SKM-1 treated with dmso at 0.1 percent for 144 hours (cell line): Measurements from ENCODE around the gene MSMB.
"Not testable (repeated sequence)": the region's sequence is repeated elsewhere in the genome, so short reads cannot be mapped to it uniquely, and the experiment has no call there.

ENCODE experiments used
- DNase-seq: peaks from one replicate; lab custom pipeline; 2025; ENCODE audit not compliant: unreplicated experiment; lab: John Stamatoyannopoulos, UW

The MSMB gene

DNA sequence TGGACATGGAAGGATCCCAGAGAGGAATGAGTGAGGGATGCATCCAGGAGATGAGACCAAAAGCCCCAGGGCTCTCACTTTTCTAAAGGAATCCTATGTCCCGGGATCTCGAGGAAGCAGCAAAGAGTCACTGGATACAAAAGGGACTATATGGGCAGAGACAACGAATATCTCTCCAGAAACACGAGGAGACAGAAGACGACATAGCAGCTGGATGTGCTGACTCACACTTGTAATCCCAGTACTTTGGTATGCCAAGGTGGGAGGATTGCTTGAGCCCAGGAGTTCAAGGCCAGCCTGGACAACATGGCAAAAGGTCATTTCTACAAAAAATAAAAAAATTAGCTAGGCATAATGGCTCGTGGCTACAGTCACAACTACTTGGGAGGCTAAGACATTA lies 24.7 kb upstream of the MSMB start:
- DNase-seq, result no peak

DNA sequence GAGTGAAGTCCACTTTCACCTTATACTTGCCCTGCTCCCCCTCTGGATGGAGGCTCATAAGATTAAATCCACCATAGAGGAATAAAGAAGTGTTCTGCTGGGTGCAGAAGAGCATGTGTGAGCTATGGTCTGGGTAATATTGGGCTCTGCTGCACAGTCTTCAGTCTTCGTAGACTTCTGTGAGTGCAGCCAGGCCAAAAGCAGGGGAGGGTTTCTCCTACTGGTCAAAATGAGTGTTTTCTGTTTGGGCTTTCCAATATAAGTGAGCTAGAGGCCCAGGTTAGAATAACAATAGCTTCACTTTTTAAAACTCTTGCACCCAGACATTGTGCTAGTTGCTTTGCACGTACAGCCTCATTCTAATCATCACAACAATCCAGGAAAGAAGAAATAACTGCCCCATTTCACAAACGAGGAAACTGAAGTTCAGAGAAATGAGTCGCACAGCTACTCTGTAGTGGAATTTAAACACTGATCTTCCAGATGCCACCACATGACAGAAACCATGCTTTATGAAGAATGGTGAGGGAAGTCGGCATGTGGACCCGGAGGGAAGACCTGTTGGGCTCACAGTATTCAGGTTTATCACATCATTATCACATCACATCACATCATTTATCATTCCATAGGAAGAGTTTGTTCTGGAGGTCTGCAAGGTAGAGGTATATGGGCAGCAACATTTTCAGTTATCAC lies 23.8 kb upstream of the MSMB start:
- DNase-seq, result no peak

DNA sequence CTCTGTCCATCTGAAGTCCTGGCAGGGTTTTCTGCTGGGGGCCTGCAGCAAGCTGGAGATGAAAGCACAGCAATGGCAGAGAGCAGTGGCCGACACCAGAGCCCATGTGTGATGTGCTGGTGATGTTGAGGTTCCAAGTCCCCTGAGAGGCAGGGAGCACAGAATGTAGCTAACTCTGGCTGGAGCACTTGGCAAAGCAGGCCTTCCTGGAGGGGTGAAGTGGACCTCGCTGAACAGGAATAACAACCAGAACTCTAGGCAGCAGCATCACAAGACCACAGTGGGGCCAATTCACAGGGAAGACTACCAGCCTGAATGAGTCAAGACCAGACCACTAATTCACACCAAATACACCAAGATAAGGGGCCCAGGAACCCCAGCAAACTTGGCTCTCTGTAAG lies 22.8 kb upstream of the MSMB start:
- DNase-seq, result no peak

DNA sequence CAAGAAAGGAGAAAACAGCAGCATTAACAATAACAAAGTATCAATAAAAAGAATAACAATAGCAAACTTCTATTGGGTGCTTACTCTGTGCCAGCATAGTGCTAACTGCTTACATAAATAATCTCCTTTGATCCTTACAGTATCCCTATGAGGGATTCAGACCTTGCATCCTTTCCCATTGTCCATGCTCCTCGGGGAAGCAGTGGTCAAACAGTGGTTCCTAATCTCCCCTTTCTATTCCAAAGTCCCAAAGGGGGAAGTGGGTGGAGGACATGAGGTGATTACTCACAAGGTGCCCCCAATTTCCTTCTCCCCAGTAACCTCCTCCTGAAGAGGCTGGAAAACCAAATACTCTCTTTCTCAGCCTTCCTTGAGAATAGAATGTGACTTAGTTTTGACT lies 22.0 kb upstream of the MSMB start:
- no peak for DNase-seq

DNA sequence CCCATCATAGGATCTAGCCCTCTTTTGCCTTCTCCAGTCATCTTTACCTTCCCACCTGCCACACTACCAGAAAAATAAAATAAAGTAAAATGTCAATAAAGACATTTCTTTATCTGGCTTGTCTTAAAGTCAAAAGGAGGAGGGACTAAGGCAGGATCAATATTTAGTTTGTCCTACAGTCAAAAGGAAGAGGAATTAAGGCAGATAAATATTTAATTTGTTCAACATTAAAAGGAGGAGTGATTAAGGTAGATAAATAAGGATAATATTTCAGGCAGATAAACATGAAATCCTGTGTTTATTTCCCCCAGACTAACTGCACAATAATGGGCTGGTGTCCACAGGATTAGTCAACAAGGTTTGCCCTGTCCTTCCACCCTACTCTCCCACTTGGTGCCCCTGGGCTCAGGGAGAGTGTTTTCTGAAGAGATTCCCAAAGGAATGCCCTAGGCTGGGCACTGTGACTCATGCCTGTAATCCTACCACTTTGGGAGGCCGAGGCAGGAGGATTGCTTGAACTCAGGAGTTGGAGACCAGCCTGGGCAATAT lies 18.3 kb upstream of the MSMB start:
- DNase-seq, result no peak

DNA sequence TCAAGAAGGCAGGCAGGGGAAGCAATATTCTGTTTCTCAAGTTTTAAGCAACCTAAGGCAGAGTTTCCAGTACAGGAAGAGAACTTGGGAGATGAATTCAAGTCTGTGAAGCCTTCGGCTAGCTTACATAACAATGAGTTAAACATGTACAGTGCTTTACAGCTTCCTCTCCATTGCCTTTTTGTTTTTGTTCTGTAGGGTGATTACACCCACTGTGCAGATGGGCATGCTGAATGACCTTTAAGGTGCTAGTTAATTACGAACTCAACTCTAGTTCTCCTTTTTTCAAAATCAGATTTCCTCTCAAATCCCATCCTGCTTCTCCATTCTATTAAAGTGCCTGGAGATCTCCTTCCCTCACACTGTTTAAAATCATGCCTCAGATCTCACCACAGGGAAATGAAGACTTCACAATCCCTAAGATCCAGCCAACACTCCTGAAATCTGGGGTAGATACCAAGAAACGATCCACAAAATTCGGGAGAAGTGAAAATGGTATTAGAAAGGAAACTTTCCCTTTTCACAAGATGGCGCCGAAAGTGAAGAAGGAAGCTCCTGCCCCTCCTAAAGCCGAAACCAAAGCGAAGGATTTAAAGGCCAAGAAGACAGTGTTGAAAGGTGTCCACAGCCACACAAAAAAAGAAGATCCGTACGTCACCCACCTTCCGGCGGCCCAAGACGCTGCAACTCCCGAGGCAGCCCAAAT lies 16.8 kb upstream of the MSMB start:
- DNase-seq, result no peak

DNA sequence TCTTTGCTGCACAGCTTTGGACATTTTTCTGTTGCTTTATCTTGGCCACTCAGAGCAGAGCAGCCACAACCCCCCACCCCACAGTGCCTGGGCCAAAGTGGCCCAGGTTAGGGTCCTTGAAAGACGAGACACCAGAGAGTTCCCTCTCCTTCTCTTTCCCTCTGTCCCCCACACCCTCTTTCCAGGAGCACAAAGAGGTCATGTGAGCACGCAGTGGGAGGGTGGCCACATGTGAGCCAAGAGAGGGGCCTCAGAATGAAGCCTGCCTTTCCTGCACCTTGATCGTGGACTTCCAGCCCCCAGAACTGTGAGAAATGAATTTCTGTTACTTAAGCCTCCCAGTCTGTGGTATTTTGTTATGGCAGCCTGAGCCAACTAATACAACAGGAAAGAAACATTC lies 14.6 kb upstream of the MSMB start:
- DNase-seq, result no peak

DNA sequence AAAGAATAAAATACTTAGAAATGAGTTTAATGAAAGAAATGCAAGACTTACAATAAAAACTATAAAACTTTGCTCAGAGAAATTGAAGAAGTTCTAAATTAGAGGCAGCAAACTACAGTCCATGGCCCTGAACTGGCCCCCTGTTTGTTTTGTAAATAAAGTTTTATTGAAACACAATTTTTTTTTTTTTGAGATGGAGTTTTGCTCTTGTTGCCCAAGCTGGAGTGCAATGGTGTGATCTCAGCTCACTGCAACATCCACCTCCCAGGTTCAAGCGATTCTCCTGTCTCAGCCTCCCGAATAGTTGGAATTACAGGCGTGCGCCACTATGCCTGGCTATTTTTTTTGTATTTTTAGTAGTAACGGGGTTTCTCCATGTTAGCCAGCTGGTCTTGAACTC lies 11.9 kb upstream of the MSMB start:
- DNase-seq, result not testable (repeated sequence)

DNA sequence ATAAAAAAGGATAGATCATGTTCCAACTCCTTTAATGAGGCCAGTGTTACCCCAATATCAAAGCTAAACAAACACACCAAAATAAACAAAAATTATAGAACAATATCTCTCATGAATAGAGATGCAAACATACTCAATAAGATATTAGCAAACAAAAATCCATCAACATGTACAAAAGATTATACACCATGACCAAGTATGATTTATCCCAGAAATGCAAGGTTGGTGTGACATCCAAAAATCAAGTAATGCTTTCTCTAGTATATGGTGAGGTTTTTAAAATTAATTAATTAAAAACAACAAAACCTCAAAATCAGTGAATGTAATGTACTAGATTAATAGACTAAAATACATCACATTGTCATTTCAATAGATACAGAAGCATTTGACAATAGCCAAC lies 11.0 kb upstream of the MSMB start:
- no peak for DNase-seq

DNA sequence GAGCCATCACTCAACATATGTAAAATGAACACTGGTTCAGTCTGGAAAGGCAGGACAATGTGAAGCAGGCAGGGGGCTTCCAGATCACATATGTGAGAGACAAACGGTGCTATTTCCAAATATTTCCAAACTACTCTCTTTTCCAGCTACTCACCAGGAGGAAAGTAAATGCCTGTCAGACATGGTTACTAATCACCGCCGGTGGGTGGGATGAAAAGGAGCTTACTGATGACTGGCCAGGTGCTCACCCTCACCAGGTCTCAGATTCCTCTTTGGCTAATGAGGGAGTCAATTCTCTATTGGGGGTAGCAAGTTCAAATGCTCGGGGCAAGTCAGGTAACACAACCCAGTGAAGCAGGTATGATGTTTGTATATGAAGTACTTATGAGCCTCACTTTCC lies 9.7 kb upstream of the MSMB start:
- DNase-seq, result no peak

DNA sequence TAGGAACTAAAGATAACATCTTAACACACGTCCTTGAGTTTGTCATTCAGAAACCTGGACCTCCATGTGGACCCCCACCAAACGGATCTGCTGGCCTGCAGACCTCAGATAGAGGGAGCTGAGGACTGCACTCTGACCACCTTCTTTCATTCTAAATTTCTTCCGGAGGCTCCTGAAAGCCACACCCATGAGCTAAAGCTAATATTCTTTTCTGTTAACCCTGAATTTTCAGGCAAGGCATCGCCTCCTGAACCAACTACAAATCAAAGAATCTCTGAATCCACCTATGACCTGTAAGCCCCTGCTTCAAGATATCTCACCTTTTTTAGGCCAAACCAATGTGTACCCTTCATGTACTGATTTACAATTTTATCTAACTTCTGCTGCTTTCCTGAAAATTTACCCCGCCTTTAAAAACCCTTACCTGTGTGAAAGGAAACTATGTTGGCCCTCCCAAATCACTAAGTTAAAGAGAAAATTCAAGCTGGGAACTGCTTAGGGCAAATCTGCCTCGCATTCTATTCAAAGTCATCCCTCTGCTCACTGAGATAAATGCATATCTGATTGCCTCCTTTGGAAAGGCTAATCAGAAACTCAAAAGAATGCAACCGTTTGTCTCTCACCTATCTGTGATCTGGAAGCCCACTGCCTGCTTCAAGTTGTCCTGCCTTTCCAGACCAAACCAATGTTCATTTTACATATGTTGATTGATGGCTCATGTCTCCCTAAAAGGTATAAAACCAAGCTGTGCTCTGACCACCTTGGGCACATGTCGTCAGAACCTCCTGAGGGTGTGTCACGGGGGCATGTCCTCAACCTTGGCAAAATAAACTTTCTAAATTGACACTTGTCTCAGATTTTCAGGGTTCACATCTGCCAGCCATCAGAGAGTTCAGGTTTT lies 7.7 kb upstream of the MSMB start:
- no peak for DNase-seq

DNA sequence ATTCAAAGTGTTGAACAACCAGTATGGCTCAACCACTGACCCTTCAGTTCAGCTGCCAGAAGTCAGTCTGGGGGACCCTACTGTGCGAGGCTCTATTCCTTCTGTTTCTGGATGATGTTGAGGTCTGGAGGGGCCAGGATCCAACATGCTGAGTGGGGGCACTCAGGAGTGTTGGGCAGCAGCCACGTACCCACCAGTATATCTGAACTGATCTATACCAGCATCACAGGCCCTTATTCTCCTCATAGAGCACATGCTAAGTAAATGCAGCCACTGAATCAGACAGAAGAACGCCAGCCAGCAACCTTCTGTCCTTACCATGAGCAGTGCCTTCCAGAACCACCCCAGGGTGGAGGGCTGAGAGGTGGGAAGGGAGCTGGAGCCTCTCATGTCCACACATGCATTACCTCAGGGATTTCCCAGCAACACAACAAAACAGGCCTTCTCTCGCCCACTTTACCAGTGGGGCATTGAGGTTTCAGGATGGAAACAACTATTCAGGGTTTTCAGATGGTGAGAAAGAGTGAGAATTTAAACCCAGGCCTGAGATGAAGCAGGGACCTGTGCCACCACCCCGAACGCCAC lies 6.8 kb upstream of the MSMB start:
- no peak for DNase-seq

DNA sequence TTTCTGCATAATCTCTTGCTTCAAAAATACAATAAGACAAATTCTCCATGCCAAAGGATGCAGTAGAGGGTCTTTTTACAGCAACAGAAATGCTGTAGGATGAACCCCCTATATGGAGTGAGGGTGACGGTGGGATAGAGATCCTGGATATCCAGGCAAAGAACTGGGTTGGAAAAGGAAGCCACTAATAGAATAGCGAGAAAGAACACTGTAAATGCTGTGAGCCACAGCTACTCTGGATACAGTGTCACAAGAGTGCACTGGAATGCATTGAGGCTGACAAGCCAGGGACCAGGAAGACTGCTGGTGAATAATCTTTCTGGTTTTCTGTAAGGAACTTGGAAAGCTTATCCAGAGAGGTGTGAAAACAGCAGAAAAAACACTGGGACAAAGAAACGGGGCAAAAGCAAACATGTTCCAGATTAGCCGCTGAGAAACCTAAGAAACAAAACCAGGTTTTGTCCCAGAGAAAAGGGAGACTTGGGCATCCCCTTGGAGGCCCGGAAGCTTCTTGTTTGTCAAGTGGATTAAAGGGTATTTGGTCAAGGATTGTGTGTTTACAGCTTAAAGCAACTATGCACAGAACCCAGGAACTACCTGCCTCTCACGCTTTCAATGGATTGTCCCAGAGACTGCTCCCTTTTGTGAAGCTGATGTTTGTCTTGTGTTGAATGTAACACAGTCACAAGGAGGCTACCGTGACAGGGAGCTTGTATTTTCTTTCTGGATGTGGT lies 6.2 kb upstream of the MSMB start:
- DNase-seq, result no peak

DNA sequence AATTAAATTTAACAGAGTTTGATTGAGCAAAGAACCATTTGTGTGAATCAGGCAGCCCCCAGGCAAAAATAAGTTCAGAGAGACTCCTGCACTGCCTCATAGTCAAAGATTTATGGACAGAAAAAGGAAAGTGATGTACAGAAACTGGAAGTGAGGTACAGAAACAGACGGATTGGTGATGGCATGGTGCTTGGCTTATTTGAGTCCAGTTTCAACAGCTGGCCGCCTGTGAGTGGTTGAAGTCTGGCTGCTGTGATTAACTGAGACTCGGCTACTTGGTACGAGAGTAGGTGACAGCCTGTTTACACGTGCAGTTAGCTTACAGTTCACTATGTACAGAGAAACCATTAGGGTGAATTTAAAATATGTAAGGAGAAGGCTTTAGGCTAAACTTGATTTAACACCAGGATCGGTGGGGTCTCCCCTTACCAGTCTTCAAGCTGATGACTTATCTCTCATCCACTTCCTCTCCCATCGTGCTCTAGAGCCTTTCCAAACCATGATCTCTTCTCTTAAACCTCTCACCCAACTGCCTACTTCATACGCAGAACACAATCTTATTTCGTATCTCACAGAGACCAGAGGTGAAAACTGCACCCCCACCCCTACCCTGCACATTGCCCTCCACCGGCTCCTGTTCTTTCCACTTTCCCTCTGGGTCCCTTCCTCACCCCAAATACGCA lies 5.0 kb upstream of the MSMB start:
- no peak for DNase-seq

DNA sequence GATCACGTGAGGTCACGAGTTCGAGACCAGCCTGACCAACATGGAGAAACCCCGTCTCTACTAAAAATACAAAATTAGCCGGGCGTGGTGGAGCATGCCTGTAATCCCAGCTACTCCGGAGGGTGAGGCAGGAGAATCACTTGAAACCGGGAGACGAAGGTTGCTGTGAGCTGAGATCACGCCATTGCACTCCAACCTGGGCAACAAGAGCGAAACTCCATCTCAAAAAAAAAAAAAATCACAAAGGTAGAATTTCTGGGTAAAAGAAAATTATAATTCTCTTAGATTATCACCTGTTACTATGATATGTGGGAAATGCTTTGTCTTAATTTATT lies 3.4 kb upstream of the MSMB start:
- DNase-seq, result not testable (repeated sequence)

DNA sequence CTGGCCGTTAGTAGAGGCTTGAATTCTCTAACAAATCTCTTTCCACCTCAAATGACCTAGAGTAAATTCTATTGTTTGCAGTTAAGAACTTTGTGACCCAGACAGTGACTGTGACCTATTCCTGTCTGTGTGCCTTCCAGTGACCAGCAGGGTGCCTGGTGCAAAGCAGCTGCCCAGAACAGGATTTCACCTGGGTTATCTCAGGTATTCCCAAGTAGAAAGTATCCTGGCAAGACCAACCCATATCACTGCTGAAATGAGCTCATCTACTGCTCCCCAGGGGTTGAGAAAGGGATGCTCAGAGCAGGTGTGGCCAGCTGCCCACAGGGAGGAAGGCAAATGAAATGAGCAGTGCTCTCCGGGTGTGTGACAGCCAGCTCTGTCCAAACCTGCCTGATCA lies 2.1 kb upstream of the MSMB start:
- no peak for DNase-seq

DNA sequence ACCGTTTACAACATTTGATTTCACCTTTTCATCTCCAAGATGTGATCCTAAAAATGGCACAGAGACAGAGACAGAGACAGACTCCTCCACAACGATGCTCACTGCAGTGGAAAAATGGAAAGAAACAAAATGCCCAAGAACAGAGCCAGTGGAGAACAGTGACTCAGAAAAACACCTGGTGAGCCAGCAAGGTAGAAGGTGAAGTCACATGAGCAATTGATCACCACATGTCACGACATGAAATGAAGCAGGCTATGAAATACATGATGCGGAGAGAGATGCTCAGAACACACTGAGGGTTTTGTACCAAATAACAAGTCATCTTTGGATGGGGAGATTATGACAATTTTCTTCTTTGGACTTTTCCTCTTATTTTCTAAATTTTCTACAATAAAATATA lies 3.5 kb downstream of the MSMB start:
- no peak for DNase-seq

DNA sequence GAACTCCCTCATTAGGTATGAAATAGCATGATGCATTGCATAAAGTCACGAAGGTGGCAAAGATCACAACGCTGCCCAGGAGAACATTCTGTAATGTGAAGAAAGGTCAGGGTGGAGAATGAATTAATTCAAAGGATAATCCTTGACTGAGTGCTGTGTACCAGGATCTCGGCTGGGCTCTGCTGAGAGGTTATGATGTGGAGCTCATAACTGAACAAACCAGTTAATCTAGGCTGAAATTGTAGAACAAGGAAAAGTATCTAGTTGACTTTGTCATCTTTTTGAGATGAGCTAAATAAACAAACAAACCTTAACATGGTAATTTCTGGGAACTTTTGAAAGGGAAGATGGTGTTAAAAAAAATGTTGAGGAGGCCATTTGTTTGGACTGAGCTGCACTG lies 6.1 kb downstream of the MSMB start:
- DNase-seq, result no peak

DNA sequence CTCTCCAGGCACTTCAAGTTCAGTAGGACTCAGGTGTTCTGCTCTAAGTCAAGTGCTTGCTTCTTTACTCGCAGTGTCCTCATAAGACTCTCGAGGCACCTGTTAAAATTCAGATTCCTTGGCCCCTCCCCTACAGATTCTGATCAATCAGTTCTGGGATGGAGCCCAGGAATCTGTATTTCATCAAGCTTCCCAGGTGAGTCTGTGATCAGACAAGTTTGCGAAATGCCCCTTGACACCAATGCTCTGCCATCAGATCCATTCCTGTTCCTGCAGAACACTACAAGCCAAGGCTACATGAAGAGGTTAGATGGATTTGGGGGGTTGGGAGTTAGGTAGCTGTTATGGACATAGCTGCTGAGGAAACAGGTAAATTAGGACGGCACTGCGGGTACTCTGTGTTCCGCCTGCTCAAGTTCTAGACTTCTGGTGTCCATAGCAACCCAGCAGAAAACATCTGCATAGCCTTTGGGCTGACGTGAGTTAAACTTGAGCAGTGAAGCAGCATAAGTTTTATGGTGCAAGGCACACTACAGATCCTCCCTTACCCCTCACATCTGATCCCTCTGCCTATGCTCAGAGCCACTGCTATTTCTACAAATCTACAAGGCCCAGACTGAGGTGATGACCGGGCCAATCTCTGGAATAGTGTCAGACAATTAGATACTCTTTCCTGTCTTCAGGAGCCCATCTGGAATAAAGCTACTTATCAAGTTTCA lies 8.8 kb downstream of the MSMB start:
- DNase-seq, result no peak
